ENCODE measurements around the gene STAP2. TPM values are rescaled to one million over a fixed set of nuclear protein-coding genes. Genes with fewer than 3 reads are reported as not detected.
A peak's percentile ranks its signal among the peaks of the same experiment; 100 is the strongest.

The STAP2 gene
- total RNA-seq, 2 experiments from 2014 or later: 8.1 to 10.7 TPM

GRCh38 chr19:4316956-4317355 lies 21.7 kb downstream of the STAP2 start:
- no peak overlapping the region for H3K27ac Mint-ChIP-seq
- DNase-seq: no peak
- peaks cover 4% of the 10 kb centered on the region for H3K36me3 Mint-ChIP-seq (ENCODE audit: low read depth)
- intact Hi-C loops (cut with micrococcal nuclease): no loop called here
- no peaks in the 10 kb centered on the region for H3K27me3 Mint-ChIP-seq (ENCODE audit: low read depth)
- CTCF ChIA-PET: interaction anchor here (0.6 kb wide), 1 partner anchor 18 kb away, joined by 3 read pairs; no protein-coding TSS in a partner anchor
- H3K4me1 Mint-ChIP-seq (ENCODE audit: low read depth): no peaks in the 10 kb centered on the region
- H3K9me3 Mint-ChIP-seq: peaks cover 2% of the 10 kb centered on the region
- H3K4me3 Mint-ChIP-seq: no peak overlapping the region

DNA sequence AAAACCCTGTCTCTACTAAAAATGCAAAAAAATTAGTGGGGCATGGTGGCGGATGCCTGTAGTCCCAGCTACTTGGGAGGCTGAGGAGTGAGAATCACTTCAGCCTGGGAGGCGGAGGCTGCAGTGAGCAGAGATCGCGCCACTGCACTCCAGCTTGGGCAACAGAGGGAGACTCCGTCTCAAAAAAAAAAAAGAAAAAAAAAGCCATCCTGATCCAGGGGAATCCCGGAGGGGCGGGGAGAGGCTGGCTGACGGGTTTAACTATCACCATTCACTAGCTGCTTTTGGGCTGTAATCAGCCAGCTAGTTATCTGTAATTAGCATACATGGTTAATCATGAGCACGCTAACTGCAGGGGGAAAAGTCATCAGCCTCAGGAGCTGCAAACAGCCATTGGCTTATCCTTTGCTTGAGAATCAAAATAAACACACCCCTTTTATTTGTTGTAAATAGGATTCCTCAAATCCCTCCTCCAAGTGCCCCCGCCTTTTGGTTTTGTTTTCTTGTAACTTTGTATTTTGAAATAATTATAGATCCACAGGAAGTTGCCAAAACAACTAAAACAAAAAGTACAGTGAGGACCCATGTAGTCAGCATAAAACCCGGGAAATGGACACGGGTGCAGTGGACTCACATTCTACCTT lies 24.7 kb downstream of the STAP2 start:
- Mint-ChIP-seq H3K9me3 (no peaks in the 10 kb centered on the region), H3K4me1 (ENCODE audit: low read depth) (no peaks in the 10 kb centered on the region), H3K27ac (no peak overlapping the region), H3K27me3 (ENCODE audit: low read depth) (no peaks in the 10 kb centered on the region), H3K4me3 (no peak overlapping the region), H3K36me3 (ENCODE audit: low read depth) (peaks cover 3% of the 10 kb centered on the region)
- CTCF ChIA-PET: interaction anchor here (0.6 kb wide), 1 partner anchor 88 kb away, joined by 3 read pairs; no protein-coding TSS in a partner anchor
- DNase-seq: no peak
- intact Hi-C loops (cut with micrococcal nuclease): no loop called here

- intact Hi-C loops (cut with micrococcal nuclease): no loop called here
- CTCF ChIA-PET: no interaction called here
- Mint-ChIP-seq H3K27ac (no peak overlapping the region), H3K4me3 (no peak overlapping the region), H3K9me3 (no peaks in the 10 kb centered on the region), H3K27me3 (ENCODE audit: low read depth) (no peaks in the 10 kb centered on the region), H3K36me3 (ENCODE audit: low read depth) (peaks cover 5% of the 10 kb centered on the region), H3K4me1 (ENCODE audit: low read depth) (no peaks in the 10 kb centered on the region)
- peak; percentile 27 for DNase-seq
Measured at GRCh38 chr19:4310247-4311121, 28.1 kb downstream of the STAP2 start.

- Mint-ChIP-seq H3K27me3 (ENCODE audit: low read depth) (no peaks in the 10 kb centered on the region), H3K9me3 (no peaks in the 10 kb centered on the region), H3K36me3 (ENCODE audit: low read depth) (peaks cover 1% of the 10 kb centered on the region), H3K4me3 (peak overlapping the region; percentile 71), H3K27ac (peak overlapping the region; percentile 27), H3K4me1 (ENCODE audit: low read depth) (peaks cover 31% of the 10 kb centered on the region)
- no peak for DNase-seq
- intact Hi-C loops (cut with micrococcal nuclease): no loop called here
- CTCF ChIA-PET: interaction anchor here (1.1 kb wide), 1 partner anchor 38 kb away, joined by 3 read pairs; the partner anchor contains the start of gene MPND
Measured at GRCh38 chr19:4305659-4306058, 33.0 kb downstream of the STAP2 start.

DNA sequence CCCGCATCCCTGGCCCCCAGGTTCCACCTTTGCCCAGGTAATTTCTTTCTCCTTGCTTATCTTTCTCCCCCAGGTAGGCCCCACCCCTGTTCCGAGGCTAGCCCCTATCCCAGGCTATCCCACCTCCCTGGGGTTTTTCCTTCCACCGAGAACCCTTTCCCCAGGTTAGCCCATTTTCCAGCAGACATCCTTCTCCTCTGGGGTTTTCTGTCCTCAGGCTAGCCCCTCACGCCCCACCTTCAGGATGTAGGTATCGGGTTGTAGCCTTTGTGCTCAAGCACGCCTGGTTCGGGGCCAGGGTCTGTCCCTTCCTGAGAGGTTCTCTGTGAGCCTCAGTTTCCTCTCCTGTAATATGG lies 33.4 kb downstream of the STAP2 start:
- no peak for DNase-seq
- no peak overlapping the region for H3K27ac Mint-ChIP-seq
- peak overlapping the region; percentile 71 for H3K4me3 Mint-ChIP-seq
- H3K36me3 Mint-ChIP-seq (ENCODE audit: low read depth): peaks cover 1% of the 10 kb centered on the region
- no peaks in the 10 kb centered on the region for H3K27me3 Mint-ChIP-seq (ENCODE audit: low read depth)
- H3K9me3 Mint-ChIP-seq: no peaks in the 10 kb centered on the region
- intact Hi-C loops (cut with micrococcal nuclease): no loop called here
- H3K4me1 Mint-ChIP-seq (ENCODE audit: low read depth): peaks cover 34% of the 10 kb centered on the region
- CTCF ChIA-PET: interaction anchor here (1.1 kb wide), 1 partner anchor 38 kb away, joined by 3 read pairs; the partner anchor contains the start of gene MPND

DNA sequence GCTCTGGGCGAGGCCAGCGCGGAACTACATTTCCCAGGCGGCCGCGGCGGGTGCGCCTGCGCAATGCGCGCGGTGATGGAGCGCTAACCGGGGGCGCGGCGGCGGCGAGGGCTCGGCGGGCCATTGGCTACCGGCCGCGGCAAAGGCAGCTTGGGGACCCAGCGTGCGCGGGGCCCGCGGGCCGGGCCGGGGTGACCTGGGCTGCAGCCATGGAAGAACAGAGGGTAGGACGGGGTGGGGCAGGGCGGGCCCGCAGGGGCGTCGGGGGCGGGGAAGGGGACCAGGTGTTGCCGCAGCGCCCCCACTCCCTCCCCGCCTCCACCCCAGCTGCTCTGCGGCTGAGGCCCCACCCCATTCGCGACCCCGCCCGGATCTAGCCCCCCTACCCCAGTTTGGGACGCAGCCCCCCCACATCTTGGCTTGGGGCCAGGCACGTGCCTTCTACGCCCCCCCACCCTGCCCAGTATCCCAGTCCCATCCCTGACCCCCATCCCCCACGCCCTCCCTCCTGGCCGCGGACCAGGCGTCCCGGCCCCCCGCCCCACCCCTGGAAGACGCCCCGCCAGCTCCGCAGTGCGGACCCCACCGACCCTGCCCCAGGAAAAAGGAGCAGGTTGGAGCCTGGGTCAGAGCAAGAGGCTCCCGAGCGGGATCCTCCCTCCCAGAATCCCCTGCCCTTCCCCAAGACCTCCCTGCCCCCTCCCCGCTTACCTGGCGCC lies 33.9 kb downstream of the STAP2 start, which contains the start of gene FSD1:
TSS of gene FSD1 (plus strand) at position 61 of the 719 bp plus-strand sequence. CDS start at position 210, 149 bp downstream.
- CTCF ChIA-PET: interaction anchor here (1.1 kb wide), 1 partner anchor 39 kb away, joined by 3 read pairs; the partner anchor contains the start of gene MPND
- Mint-ChIP-seq H3K27me3 (ENCODE audit: low read depth) (no peaks in the 10 kb centered on the region), H3K4me1 (ENCODE audit: low read depth) (peaks cover 34% of the 10 kb centered on the region), H3K4me3 (peak within 1 kb of the TSS; percentile 71), H3K27ac (peak within 1 kb of the TSS; percentile 84), H3K9me3 (no peaks in the 10 kb centered on the region), H3K36me3 (ENCODE audit: low read depth) (peaks cover 1% of the 10 kb centered on the region)
- intact Hi-C loops (cut with micrococcal nuclease): loop anchor here (5.0 kb wide), 2 partner anchors 37 to 418 kb away; partner anchors contain the start of gene DPP9
- DNase-seq: peak; percentile 79

GRCh38 chr19:4303819-4304537 lies 34.6 kb downstream of the STAP2 start:
- intact Hi-C loops (cut with micrococcal nuclease): loop anchor here (2.0 to 5.0 kb wide), 4 partner anchors 25 to 418 kb away; partner anchors contain the start of gene DPP9
- Mint-ChIP-seq H3K9me3 (no peaks in the 10 kb centered on the region), H3K27me3 (ENCODE audit: low read depth) (no peaks in the 10 kb centered on the region), H3K4me1 (ENCODE audit: low read depth) (peaks cover 34% of the 10 kb centered on the region), H3K36me3 (ENCODE audit: low read depth) (peaks cover 1% of the 10 kb centered on the region), H3K4me3 (peak overlapping the region; percentile 68), H3K27ac (peak overlapping the region; percentile 84)
- CTCF ChIA-PET: no interaction called here
- DNase-seq: peak; percentile 24

GRCh38 chr19:4302243-4302640 lies 36.4 kb downstream of the STAP2 start, which contains the start of gene TMIGD2:
TMIGD2 (minus strand) TSS chr19:4302389; CDS start chr19:4302385, 4 bp downstream.
- Mint-ChIP-seq H3K4me1 (ENCODE audit: low read depth) (peaks cover 43% of the 10 kb centered on the region), H3K27me3 (ENCODE audit: low read depth) (no peaks in the 10 kb centered on the region), H3K27ac (peak within 1 kb of the TSS; percentile 84), H3K36me3 (ENCODE audit: low read depth) (peaks cover 1% of the 10 kb centered on the region), H3K9me3 (no peaks in the 10 kb centered on the region), H3K4me3 (peak within 1 kb of the TSS; percentile 78)
- peak; percentile 63 for DNase-seq
- intact Hi-C loops (cut with micrococcal nuclease): loop anchor here (1.0 to 5.0 kb wide), 6 partner anchors 27 to 420 kb away; partner anchors contain the start of genes DPP9 and YJU2
- CTCF ChIA-PET: interaction anchor here (1.0 to 2.1 kb wide), 5 partner anchors 35 to 315 kb away, joined by 4 to 8 read pairs (median 4); no protein-coding TSS in a partner anchor

DNA sequence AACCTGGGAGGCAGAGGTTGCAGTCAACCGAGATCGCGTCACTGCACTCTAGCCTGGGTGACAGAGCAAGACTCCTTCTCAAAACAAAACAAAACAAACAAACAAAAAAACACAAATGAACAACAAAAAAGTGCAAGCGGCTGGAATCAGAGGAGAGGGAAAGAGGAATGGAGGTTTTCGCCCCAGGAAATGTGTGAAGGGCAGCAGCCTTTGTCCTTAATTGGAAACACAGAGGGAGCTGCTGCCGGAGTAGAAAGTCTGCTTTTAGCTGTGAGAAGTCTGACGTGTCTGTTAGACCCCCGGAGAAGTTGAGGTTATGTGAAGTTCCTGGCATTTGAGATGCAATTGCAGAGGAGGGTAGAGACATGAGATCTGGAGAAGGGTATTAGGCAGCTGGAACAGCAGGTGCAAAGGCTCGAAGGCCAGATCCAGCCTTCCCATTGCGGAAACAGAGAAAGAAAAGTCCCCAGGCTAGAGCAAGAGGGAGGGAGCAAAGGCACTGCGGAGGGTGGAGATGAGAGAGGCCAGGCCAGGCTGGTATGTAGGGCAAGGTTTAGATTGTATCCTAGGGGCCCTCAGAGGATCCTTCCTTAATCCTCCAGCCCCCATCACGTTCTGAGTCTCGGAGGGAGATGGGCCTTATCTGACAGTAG lies 36.9 kb downstream of the STAP2 start:
- H3K27me3 Mint-ChIP-seq (ENCODE audit: low read depth): no peaks in the 10 kb centered on the region
- peak; percentile 48 for DNase-seq
- peaks cover 43% of the 10 kb centered on the region for H3K4me1 Mint-ChIP-seq (ENCODE audit: low read depth)
- intact Hi-C loops (cut with micrococcal nuclease): loop anchor here (1.0 to 5.0 kb wide), 6 partner anchors 27 to 421 kb away; partner anchors contain the start of genes DPP9 and YJU2
- CTCF ChIA-PET: interaction anchor here (0.6 to 2.1 kb wide), 4 partner anchors 35 to 68 kb away, joined by 3 to 8 read pairs (median 5); no protein-coding TSS in a partner anchor
- H3K9me3 Mint-ChIP-seq: no peaks in the 10 kb centered on the region
- peak overlapping the region; percentile 84 for H3K27ac Mint-ChIP-seq
- H3K36me3 Mint-ChIP-seq (ENCODE audit: low read depth): peaks cover 1% of the 10 kb centered on the region
- H3K4me3 Mint-ChIP-seq: peak overlapping the region; percentile 78

DNA sequence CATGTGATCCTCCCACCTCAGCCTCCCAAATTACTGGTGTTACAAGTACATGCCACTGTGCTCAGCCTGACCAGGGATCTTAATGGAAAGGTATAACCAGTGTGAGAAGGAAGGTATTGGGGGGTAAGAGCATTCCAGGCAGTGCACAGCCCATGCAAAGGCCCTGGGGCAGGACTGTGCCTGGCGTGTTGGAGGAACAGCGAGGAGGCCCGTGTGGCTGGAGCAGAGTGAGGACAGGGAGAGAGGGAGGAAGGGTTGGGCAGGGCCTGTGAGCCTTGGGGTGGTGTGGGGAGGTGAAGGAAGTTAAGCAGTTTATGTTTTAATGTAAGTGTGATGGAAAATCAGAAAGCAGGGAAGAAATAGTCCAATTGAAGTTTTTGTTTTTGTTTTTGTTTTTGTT lies 38.0 kb downstream of the STAP2 start:
- peaks cover 43% of the 10 kb centered on the region for H3K4me1 Mint-ChIP-seq (ENCODE audit: low read depth)
- intact Hi-C loops (cut with micrococcal nuclease): loop anchor here (5.0 kb wide), 2 partner anchors 33 to 422 kb away; partner anchors contain the start of gene DPP9
- H3K9me3 Mint-ChIP-seq: no peaks in the 10 kb centered on the region
- peak overlapping the region; percentile 19 for H3K4me3 Mint-ChIP-seq
- DNase-seq: no peak
- peaks cover 1% of the 10 kb centered on the region for H3K36me3 Mint-ChIP-seq (ENCODE audit: low read depth)
- CTCF ChIA-PET: no interaction called here
- H3K27ac Mint-ChIP-seq: peak overlapping the region; percentile 74
- no peaks in the 10 kb centered on the region for H3K27me3 Mint-ChIP-seq (ENCODE audit: low read depth)
